Fibroblast of the aortic adventitia (primary cell): ENCODE measurements around the gene SYNM. TPM values are rescaled to one million over a fixed set of nuclear protein-coding genes. Genes with fewer than 3 reads are reported as not detected.

Experiments used
- DNase-seq: peaks from one replicate; pipeline ENCODE4 v3.0.0-alpha.2; 2010; ENCODE audit warnings: low read depth
- H3K4me3 ChIP-seq: 2 replicates; pipeline ENCODE4 v1.5.1; 2011; ENCODE audit warnings: low read depth, mild to moderate bottlenecking, control low read depth, low read length, moderate library complexity
- CTCF ChIP-seq: IDR thresholded peaks from 2 replicates; pipeline ENCODE4 v1.5.1; 2011; ENCODE audit warnings: mild to moderate bottlenecking, low read length, control low read depth, inconsistent platforms; ENCODE audit not compliant: insufficient read depth
- total RNA-seq: library from RNA; depleted of rRNA; stranded (reverse); fragments of >200 nt; gene quantifications from 2 replicates; pipeline ENCODE4 v1.2.3, GENCODE V29; 2012; ENCODE audit warnings: low replicate concordance

The SYNM gene
- total RNA-seq, 1 donor, result 6.2 TPM

- H3K4me3 ChIP-seq, result no peak overlapping the region
- DNase-seq, result no peak
- no peak for TF ChIP-seq CTCF
Observed at GRCh38 chr15:99158626-99159412, 53.9 kb downstream of the SYNM start.

GRCh38 chr15:99163271-99164062 lies 58.6 kb downstream of the SYNM start:
- H3K4me3 ChIP-seq, result no peak overlapping the region
- TF ChIP-seq CTCF, result no peak
- DNase-seq, result no peak

GRCh38 chr15:99164119-99164518 lies 59.2 kb downstream of the SYNM start:
- TF ChIP-seq CTCF, result no peak
- no peak overlapping the region for H3K4me3 ChIP-seq
- DNase-seq, result no peak

GRCh38 chr15:99165020-99165790 lies 60.3 kb downstream of the SYNM start:
- H3K4me3 ChIP-seq, result no peak overlapping the region
- TF ChIP-seq CTCF, result no peak
- no peak for DNase-seq

GRCh38 chr15:99165956-99166689 lies 61.2 kb downstream of the SYNM start:
- no peak for DNase-seq
- TF ChIP-seq CTCF, result no peak
- no peak overlapping the region for H3K4me3 ChIP-seq

GRCh38 chr15:99167201-99167600 lies 62.3 kb downstream of the SYNM start:
- no peak for DNase-seq
- TF ChIP-seq CTCF, result no peak
- H3K4me3 ChIP-seq, result no peak overlapping the region
